Mesendoderm (in vitro differentiated cells): Measurements from ENCODE around the gene ATP11C.
"Not testable (repeated sequence)": the region's sequence is repeated elsewhere in the genome, so short reads cannot be mapped to it uniquely, and the experiment has no call there.

ENCODE experiments used
- DNase-seq: peaks from one replicate; pipeline ENCODE4 v3.0.0; 2013
- H2AK5ac ChIP-seq: 2 replicates; pipeline ENCODE4 v1.6.1; 2013; ENCODE audit warnings: low read length, inconsistent platforms
- H2BK120ac ChIP-seq: 2 replicates; pipeline ENCODE4 v1.6.1; 2013; ENCODE audit warnings: low read depth, mild to moderate bottlenecking, low read length, moderate library complexity, mixed read lengths
- H2BK15ac ChIP-seq: replicated peaks from 2 replicates; pipeline ENCODE4 v1.6.1; 2013; ENCODE audit warnings: low read depth, mild to moderate bottlenecking, moderate library complexity
- H2BK5ac ChIP-seq: 2 replicates; pipeline ENCODE4 v1.6.1; 2013; ENCODE audit warnings: low read length, inconsistent platforms
- H3K18ac ChIP-seq: 2 replicates; pipeline ENCODE4 v1.6.1; 2013; ENCODE audit warnings: mild to moderate bottlenecking, low read length, mixed read lengths
- H3K23ac ChIP-seq: one replicate; pipeline ENCODE4 v1.6.1; 2013; ENCODE audit warnings: low read length
- H3K27ac ChIP-seq: 2 replicates; pipeline ENCODE4 v1.5.1; 2013; ENCODE audit warnings: low read depth, mild to moderate bottlenecking, inconsistent platforms, low read length, moderate library complexity
- H3K27me3 ChIP-seq: 2 replicates; pipeline ENCODE4 v1.6.1; 2013; ENCODE audit warnings: low read length, control low read depth, mild to moderate bottlenecking, inconsistent platforms; ENCODE audit not compliant: insufficient read depth, poor library complexity
- H3K36me3 ChIP-seq: 2 replicates; pipeline ENCODE4 v1.6.1; 2013; ENCODE audit warnings: low read length, inconsistent platforms; ENCODE audit not compliant: control insufficient read depth, insufficient read depth
- H3K4ac ChIP-seq: one replicate; pipeline ENCODE4 v1.6.1; 2013; ENCODE audit warnings: low read depth, mild to moderate bottlenecking, low read length, moderate library complexity
- H3K4me1 ChIP-seq: 2 replicates; pipeline ENCODE4 v1.6.1; 2013; ENCODE audit warnings: low read depth, low read length, inconsistent platforms; ENCODE audit not compliant: control insufficient read depth
- H3K4me2 ChIP-seq: 2 replicates; pipeline ENCODE4 v1.6.1; 2013; ENCODE audit warnings: low read length
- H3K4me3 ChIP-seq: 2 replicates; pipeline ENCODE4 v1.5.1; 2013; ENCODE audit warnings: mild to moderate bottlenecking, low read length
- H3K56ac ChIP-seq: one replicate; pipeline ENCODE4 v1.6.1; 2013; ENCODE audit warnings: low read length
- H3K79me1 ChIP-seq: 2 replicates; pipeline ENCODE4 v1.6.1; 2013; ENCODE audit warnings: low read length, inconsistent platforms
- H3K79me2 ChIP-seq: 2 replicates; pipeline ENCODE4 v1.6.1; 2013; ENCODE audit warnings: mild to moderate bottlenecking, low read length; ENCODE audit not compliant: control insufficient read depth, insufficient read depth
- H3K9ac ChIP-seq: 2 replicates; pipeline ENCODE4 v1.6.1; 2013; ENCODE audit warnings: low read length, inconsistent platforms
- H4K5ac ChIP-seq: one replicate; pipeline ENCODE4 v1.6.1; 2013; ENCODE audit warnings: low read length
- H4K8ac ChIP-seq: one replicate; pipeline ENCODE4 v1.6.1; 2013; ENCODE audit warnings: low read depth, mild to moderate bottlenecking, control low read depth, low read length, moderate library complexity
- WGBS: extraction: QIAGEN DNeasy Blood & Tissue Kit; methylation state at CpG from one replicate; pipeline ENCODE4 v1.1.7; 2013; ENCODE audit warnings: low lambda C conversion rate, missing lambda C conversion rate; ENCODE audit not compliant: insufficient coverage; ENCODE audit errors: extremely low coverage; 5-methylcytosine and 5-hydroxymethylcytosine counted together

The ATP11C gene

GRCh38 chrX:139921142-139921541, 11.7 kb downstream of the ATP11C start:
- H2BK120ac ChIP-seq, DNase-seq, H2BK15ac ChIP-seq, H3K36me3 ChIP-seq, H4K8ac ChIP-seq, H3K4me3 ChIP-seq, H2BK5ac ChIP-seq, H3K79me1 ChIP-seq, H3K18ac ChIP-seq, H3K4me2 ChIP-seq, H3K4ac ChIP-seq, H3K56ac ChIP-seq, H3K27ac ChIP-seq, H3K4me1 ChIP-seq, H3K9ac ChIP-seq, H4K5ac ChIP-seq, H3K23ac ChIP-seq, H3K27me3 ChIP-seq, H2AK5ac ChIP-seq: not testable (repeated sequence)
- H3K79me2 ChIP-seq, result peaks cover 28% of the 10 kb centered on the region
- WGBS, result no CpG with 5 or more reads among the region's 6 CpGs

GRCh38 chrX:139920316-139920715, 12.5 kb downstream of the ATP11C start:
- no peaks in the 10 kb centered on the region for H3K36me3 ChIP-seq
- H2BK120ac ChIP-seq, result no peak overlapping the region
- H2AK5ac ChIP-seq, result no peak overlapping the region
- no peak overlapping the region for H3K4me2 ChIP-seq
- WGBS, result no CpG with 5 or more reads among the region's 1 CpG
- no peak for DNase-seq
- no peak overlapping the region for H2BK5ac ChIP-seq
- H3K79me1 ChIP-seq, result no peaks in the 10 kb centered on the region
- H3K4me3 ChIP-seq, result no peak overlapping the region
- no peak overlapping the region for H3K4ac ChIP-seq
- H4K5ac ChIP-seq, result no peak overlapping the region
- H3K27ac ChIP-seq, result no peak overlapping the region
- no peak overlapping the region for H2BK15ac ChIP-seq
- H3K56ac ChIP-seq, result no peak overlapping the region
- no peaks in the 10 kb centered on the region for H3K4me1 ChIP-seq
- no peak overlapping the region for H3K9ac ChIP-seq
- H3K27me3 ChIP-seq, result no peaks in the 10 kb centered on the region
- no peak overlapping the region for H3K23ac ChIP-seq
- no peak overlapping the region for H3K18ac ChIP-seq
- H4K8ac ChIP-seq, result peak overlapping the region; percentile 56
- peaks cover 23% of the 10 kb centered on the region for H3K79me2 ChIP-seq

DNA sequence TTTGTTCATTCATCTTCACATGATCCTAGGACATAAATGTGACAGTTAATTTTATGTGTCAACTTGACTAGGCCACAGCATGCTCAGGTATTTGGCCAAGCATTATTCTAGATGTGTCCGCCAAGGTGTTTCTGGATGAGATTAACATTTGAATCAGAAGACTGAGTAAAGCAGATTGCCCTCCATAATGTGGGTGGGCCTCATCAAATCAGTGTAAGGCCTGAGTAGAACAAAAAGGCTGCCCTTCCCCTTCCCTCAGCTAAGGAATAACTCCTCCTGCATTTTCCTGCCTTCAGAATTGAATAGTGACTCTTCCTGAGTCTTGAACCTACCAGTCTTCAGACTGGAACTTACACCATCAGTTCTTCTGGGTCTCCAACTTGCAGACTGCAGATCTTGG, 18.4 kb downstream of the ATP11C start:
- no peak for DNase-seq
- WGBS, result no CpG with 5 or more reads among the region's 1 CpG
- H4K5ac ChIP-seq, result no peak overlapping the region

GRCh38 chrX:139909712-139910111, 23.1 kb downstream of the ATP11C start:
- Histone ChIP-seq H3K79me2 (peaks cover 11% of the 10 kb centered on the region), H4K5ac (no peak overlapping the region), H3K4me2 (no peak overlapping the region), H3K36me3 (no peaks in the 10 kb centered on the region), H4K8ac (no peak overlapping the region), H3K4ac (no peak overlapping the region), H3K4me1 (peaks cover 2% of the 10 kb centered on the region), H3K56ac (no peak overlapping the region), H3K4me3 (no peak overlapping the region), H2BK15ac (no peak overlapping the region), H2BK120ac (no peak overlapping the region), H2AK5ac (no peak overlapping the region), H3K27me3 (no peaks in the 10 kb centered on the region), H3K27ac (no peak overlapping the region), H3K18ac (no peak overlapping the region), H3K23ac (no peak overlapping the region), H3K9ac (no peak overlapping the region), H2BK5ac (no peak overlapping the region), H3K79me1 (no peaks in the 10 kb centered on the region)
- WGBS, result no CpG with 5 or more reads among the region's 3 CpGs
- no peak for DNase-seq

More for the DNA sequence above, 18.4 kb downstream of the ATP11C start:
- no peak overlapping the region for H3K4me3 ChIP-seq
- H3K23ac ChIP-seq, result no peak overlapping the region
- H2AK5ac ChIP-seq, result no peak overlapping the region
- peaks cover 8% of the 10 kb centered on the region for H3K79me2 ChIP-seq
- no peaks in the 10 kb centered on the region for H3K27me3 ChIP-seq
- H3K36me3 ChIP-seq, result no peaks in the 10 kb centered on the region
- no peak overlapping the region for H2BK120ac ChIP-seq
- H2BK15ac ChIP-seq, result no peak overlapping the region
- peaks cover 2% of the 10 kb centered on the region for H3K4me1 ChIP-seq
- H2BK5ac ChIP-seq, result no peak overlapping the region
- no peak overlapping the region for H3K27ac ChIP-seq
- H3K4ac ChIP-seq, result no peak overlapping the region
- no peak overlapping the region for H3K4me2 ChIP-seq
- no peak overlapping the region for H3K56ac ChIP-seq
- no peak overlapping the region for H3K18ac ChIP-seq
- no peaks in the 10 kb centered on the region for H3K79me1 ChIP-seq
- H3K9ac ChIP-seq, result no peak overlapping the region
- H4K8ac ChIP-seq, result no peak overlapping the region

GRCh38 chrX:139907078-139907477, 25.8 kb downstream of the ATP11C start:
- no peak overlapping the region for H2BK5ac ChIP-seq
- no peaks in the 10 kb centered on the region for H3K4me1 ChIP-seq
- no peak overlapping the region for H3K18ac ChIP-seq
- H4K8ac ChIP-seq, result no peak overlapping the region
- H3K4ac ChIP-seq, result no peak overlapping the region
- no peak overlapping the region for H3K23ac ChIP-seq
- no peak overlapping the region for H3K27ac ChIP-seq
- H3K4me2 ChIP-seq, result no peak overlapping the region
- no peak overlapping the region for H2AK5ac ChIP-seq
- no peaks in the 10 kb centered on the region for H3K36me3 ChIP-seq
- no peak overlapping the region for H4K5ac ChIP-seq
- DNase-seq, result no peak
- H3K9ac ChIP-seq, result no peak overlapping the region
- WGBS, result no CpG with 5 or more reads among the region's 3 CpGs
- no peak overlapping the region for H3K4me3 ChIP-seq
- H2BK120ac ChIP-seq, result no peak overlapping the region
- H2BK15ac ChIP-seq, result no peak overlapping the region
- H3K56ac ChIP-seq, result no peak overlapping the region
- H3K79me2 ChIP-seq, result peaks cover 13% of the 10 kb centered on the region
- no peaks in the 10 kb centered on the region for H3K79me1 ChIP-seq
- no peaks in the 10 kb centered on the region for H3K27me3 ChIP-seq

DNA sequence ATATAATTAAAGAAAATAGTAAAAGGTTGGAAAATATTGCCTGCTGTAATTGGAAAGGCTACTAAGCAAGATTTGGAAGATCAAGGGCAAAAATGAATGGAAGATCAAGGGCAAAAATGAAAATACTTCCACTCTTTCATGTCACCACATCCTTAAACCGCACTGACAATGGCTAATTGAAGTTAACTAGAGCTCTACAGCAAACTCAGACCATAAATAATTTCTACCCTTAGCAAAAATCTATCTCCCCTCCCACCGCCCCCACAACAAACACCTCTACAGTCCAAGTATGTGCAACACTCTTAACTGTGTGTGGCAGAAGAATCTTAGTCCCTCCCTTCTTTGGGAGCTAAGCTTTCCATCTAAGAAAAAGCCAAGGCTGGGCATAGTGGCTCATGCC, 27.1 kb downstream of the ATP11C start:
- 100% methylated on average over 1 of the region's 2 CpGs for WGBS
- Histone ChIP-seq H3K27me3 (no peaks in the 10 kb centered on the region), H3K56ac (no peak overlapping the region), H3K23ac (no peak overlapping the region), H4K5ac (no peak overlapping the region), H3K79me1 (no peaks in the 10 kb centered on the region), H2BK15ac (no peak overlapping the region), H3K27ac (no peak overlapping the region), H4K8ac (no peak overlapping the region), H3K4me2 (no peak overlapping the region), H2BK120ac (no peak overlapping the region), H3K4ac (no peak overlapping the region), H2BK5ac (no peak overlapping the region), H3K36me3 (no peaks in the 10 kb centered on the region), H3K9ac (no peak overlapping the region), H3K18ac (no peak overlapping the region), H3K4me3 (no peak overlapping the region), H2AK5ac (no peak overlapping the region), H3K79me2 (peaks cover 11% of the 10 kb centered on the region), H3K4me1 (no peaks in the 10 kb centered on the region)
- DNase-seq, result no peak
